Caco-2 (cell line): ENCODE data around the gene MRLN. TPM values are rescaled to one million over a fixed set of nuclear protein-coding genes. Genes with fewer than 3 reads are reported as not detected.

ENCODE experiments used
- BruUV-seq: library from RNA; stranded (reverse); fragments of 400-500 nt; replicated peaks from 2 replicates; lab custom pipeline; 2021; lab: Mats Ljungman, UMichigan
- CTCF ChIA-PET: fragments of 300-600 bp; sonication (Branson Sonifier 250); formaldehyde crosslinking; loops from one replicate; lab custom pipeline; 2022; ENCODE audit warnings: antibody characterized with exemption; lab: Charles Lee
- POLR2A ChIA-PET: fragments of 300-600 bp; sonication (Branson Sonifier 250); formaldehyde crosslinking; loops from one replicate; lab custom pipeline; 2022; ENCODE audit warnings: antibody characterized with exemption; lab: Charles Lee
- DNase-seq, 2 experiments: peaks; one replicate each; pipeline versions ENCODE4 v3.0.0 to v3.0.0-alpha.2; 2020 to 2022
- H3K27me3 ChIP-seq: replicated peaks from 2 replicates; pipeline ENCODE4 v1.6.0; 2011; ENCODE audit warnings: low read length; ENCODE audit not compliant: control insufficient read depth, insufficient read depth
- H3K36me3 ChIP-seq: 2 replicates; pipeline ENCODE4 v1.5.1; 2011; ENCODE audit warnings: low read length; ENCODE audit not compliant: control insufficient read depth, insufficient read depth
- H3K4me1 ChIP-seq: fragments of 250-450 bp; sonication (Bioruptor Pico); 2 replicates; pipeline ENCODE4 v1.5.1; 2020; ENCODE audit warnings: mild to moderate bottlenecking
- H3K4me3 ChIP-seq: 2 replicates; pipeline ENCODE4 v1.5.1; 2011; ENCODE audit warnings: low read depth, mild to moderate bottlenecking, control low read depth, low read length
- H3K9me3 ChIP-seq: fragments of 250-450 bp; sonication (Bioruptor Pico); 2 replicates; pipeline ENCODE4 v1.5.1; 2020; ENCODE audit warnings: mild to moderate bottlenecking, moderate library complexity
- H3K27ac Mint-ChIP-seq: one replicate; pipeline ENCODE4 v1.8.0; 2022; ENCODE audit warnings: mixed read lengths; ENCODE audit not compliant: unreplicated experiment
- H3K27me3 Mint-ChIP-seq: one replicate; pipeline ENCODE4 v1.8.0; 2022; ENCODE audit warnings: mixed read lengths; ENCODE audit not compliant: insufficient read depth, unreplicated experiment
- H3K36me3 Mint-ChIP-seq: one replicate; pipeline ENCODE4 v1.8.0; 2022; ENCODE audit warnings: mild to moderate bottlenecking, mixed read lengths; ENCODE audit not compliant: insufficient read depth, unreplicated experiment
- H3K4me1 Mint-ChIP-seq: one replicate; pipeline ENCODE4 v1.8.0; 2022; ENCODE audit warnings: low read depth, mixed read lengths; ENCODE audit not compliant: unreplicated experiment
- H3K4me3 Mint-ChIP-seq: one replicate; pipeline ENCODE4 v1.8.0; 2022; ENCODE audit warnings: mild to moderate bottlenecking, moderate library complexity, mixed read lengths; ENCODE audit not compliant: unreplicated experiment
- H3K9me3 Mint-ChIP-seq: one replicate; pipeline ENCODE4 v1.8.0; 2022; ENCODE audit warnings: mixed read lengths; ENCODE audit not compliant: unreplicated experiment
- intact Hi-C: fragments of 100-400 bp; cut with micrococcal nuclease; formaldehyde crosslinking; loops from one replicate; pipeline ENCODE4 v1.10.0; 2022; ENCODE audit not compliant: unreplicated experiment
- total RNA-seq: library from RNA; stranded (reverse); gene quantifications from 2 replicates; pipeline ENCODE4 v1.2.3, GENCODE V29; 2022
- TF ChIP-seq, protein P1 (sequence below), 2 experiments: fragments of 200-600 bp in 1 of 2; IDR thresholded peaks; 1 replicate in 1 of 2; 2 replicates in 1 of 2; pipeline versions ENCODE4 v1.5.1 to v1.8.0; 2011 to 2022; ENCODE audit warnings: antibody characterized with exemption in 1 of 2, control low read depth in 1 of 2, inconsistent platforms in 1 of 2, low read depth in 1 of 2, low read length in 1 of 2, mild to moderate bottlenecking in 1 of 2, moderate library complexity in 1 of 2; ENCODE audit not compliant: insufficient read depth in 1 of 2, severe bottlenecking in 1 of 2, unreplicated experiment in 1 of 2

The MRLN gene
- total RNA-seq, 1 experiment from 2014 or later: 0.98 TPM

DNA sequence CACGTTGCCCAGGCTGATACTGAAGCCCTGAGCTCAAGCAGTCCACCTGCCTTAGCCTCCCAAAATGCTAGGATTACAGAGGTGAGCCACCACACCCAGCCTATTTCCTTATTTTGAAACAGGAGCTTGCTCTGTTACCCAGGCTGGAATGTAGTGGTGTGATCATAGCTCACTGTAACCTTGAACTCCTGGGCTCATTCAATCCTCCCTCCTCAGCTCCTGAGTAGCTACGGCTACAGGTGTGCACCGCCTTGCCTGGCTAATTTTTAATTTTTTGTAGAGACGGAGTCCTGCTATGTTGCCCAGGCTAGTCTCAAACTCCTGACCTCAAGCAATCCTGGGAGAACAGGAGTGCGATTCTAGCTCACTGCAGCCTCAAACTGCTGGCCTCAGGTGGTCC is 11.7 kb downstream of the MRLN start:
- BruUV-seq: no TSS peak

DNA sequence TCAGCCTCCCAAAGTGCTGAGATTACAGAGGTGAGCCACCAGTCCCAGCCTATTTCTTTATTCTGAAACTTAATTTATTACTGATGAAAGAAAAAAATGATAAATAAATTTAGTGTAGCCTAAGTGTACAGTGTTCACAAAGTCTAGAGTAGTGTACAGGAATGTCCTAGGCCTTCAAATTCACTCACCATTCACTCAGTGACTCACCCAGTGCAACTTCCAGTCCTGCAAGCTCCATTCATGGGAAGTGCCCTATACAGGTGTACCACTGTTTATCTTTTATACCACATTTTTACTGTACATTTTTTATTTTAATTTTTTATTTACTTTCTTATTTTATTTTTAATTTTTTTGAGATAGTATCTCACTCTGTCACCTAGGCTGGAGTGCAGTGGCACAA is 12.2 kb downstream of the MRLN start:
- ChIA-PET CTCF (no interaction called here), POLR2A (no interaction called here)
- H3K9me3 ChIP-seq: peaks cover 7% of the 10 kb centered on the region
- no peak for DNase-seq
- H3K36me3 ChIP-seq: no peaks in the 10 kb centered on the region
- TF ChIP-seq, protein P1, sequence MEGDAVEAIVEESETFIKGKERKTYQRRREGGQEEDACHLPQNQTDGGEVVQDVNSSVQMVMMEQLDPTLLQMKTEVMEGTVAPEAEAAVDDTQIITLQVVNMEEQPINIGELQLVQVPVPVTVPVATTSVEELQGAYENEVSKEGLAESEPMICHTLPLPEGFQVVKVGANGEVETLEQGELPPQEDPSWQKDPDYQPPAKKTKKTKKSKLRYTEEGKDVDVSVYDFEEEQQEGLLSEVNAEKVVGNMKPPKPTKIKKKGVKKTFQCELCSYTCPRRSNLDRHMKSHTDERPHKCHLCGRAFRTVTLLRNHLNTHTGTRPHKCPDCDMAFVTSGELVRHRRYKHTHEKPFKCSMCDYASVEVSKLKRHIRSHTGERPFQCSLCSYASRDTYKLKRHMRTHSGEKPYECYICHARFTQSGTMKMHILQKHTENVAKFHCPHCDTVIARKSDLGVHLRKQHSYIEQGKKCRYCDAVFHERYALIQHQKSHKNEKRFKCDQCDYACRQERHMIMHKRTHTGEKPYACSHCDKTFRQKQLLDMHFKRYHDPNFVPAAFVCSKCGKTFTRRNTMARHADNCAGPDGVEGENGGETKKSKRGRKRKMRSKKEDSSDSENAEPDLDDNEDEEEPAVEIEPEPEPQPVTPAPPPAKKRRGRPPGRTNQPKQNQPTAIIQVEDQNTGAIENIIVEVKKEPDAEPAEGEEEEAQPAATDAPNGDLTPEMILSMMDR (IDR thresholded peaks at IDR 0.05; ENCODE audit: insufficient read depth in 1 of 2, low read depth in 1 of 2, low read length in 1 of 2, severe bottlenecking in 1 of 2, unreplicated experiment in 1 of 2): no peak
- Mint-ChIP-seq H3K4me1 (no peaks in the 10 kb centered on the region), H3K9me3 (no peaks in the 10 kb centered on the region), H3K36me3 (no peaks in the 10 kb centered on the region), H3K4me3 (no peak overlapping the region), H3K27me3 (peaks cover 5% of the 10 kb centered on the region), H3K27ac (no peak overlapping the region)
- no peaks in the 10 kb centered on the region for H3K4me1 ChIP-seq
- intact Hi-C loops: no loop called here
- H3K4me3 ChIP-seq: no peak overlapping the region
- no TSS peak for BruUV-seq
- H3K27me3 ChIP-seq: no peaks in the 10 kb centered on the region

More for the DNA sequence above, 11.7 kb downstream of the MRLN start:
- peaks cover 7% of the 10 kb centered on the region for H3K9me3 ChIP-seq
- H3K4me3 ChIP-seq: no peak overlapping the region
- POLR2A ChIA-PET: no interaction called here
- Mint-ChIP-seq H3K9me3 (no peaks in the 10 kb centered on the region), H3K27me3 (peaks cover 5% of the 10 kb centered on the region), H3K27ac (no peak overlapping the region), H3K4me3 (no peak overlapping the region), H3K4me1 (no peaks in the 10 kb centered on the region), H3K36me3 (no peaks in the 10 kb centered on the region)
- DNase-seq: no peak
- H3K27me3 ChIP-seq: no peaks in the 10 kb centered on the region
- H3K4me1 ChIP-seq: no peaks in the 10 kb centered on the region
- CTCF ChIA-PET: no interaction called here
- TF ChIP-seq, protein P1 (IDR thresholded peaks at IDR 0.05; ENCODE audit: insufficient read depth in 1 of 2, low read depth in 1 of 2, low read length in 1 of 2, severe bottlenecking in 1 of 2, unreplicated experiment in 1 of 2): no peak
- intact Hi-C loops: no loop called here
- no peaks in the 10 kb centered on the region for H3K36me3 ChIP-seq

DNA sequence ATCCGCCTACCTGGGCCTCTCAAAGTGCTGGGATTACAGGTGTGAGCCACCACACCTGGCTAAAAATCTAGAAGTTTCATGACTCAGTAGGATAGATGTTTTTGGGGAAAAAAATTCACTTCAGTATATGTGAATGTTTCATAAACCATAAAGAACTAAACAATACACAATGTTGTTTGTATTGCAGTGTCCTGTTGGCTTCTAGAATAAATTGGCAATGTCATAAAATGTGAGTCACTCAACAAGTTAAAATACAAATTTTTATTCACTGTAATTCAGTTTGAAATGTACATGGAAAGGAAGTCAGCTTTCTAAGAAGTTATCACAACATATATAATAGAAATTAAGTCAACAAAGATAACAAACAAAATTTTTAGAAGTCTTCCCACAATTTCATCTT is 16.5 kb downstream of the MRLN start:
- Mint-ChIP-seq H3K4me1 (no peaks in the 10 kb centered on the region), H3K36me3 (no peaks in the 10 kb centered on the region), H3K27ac (no peak overlapping the region), H3K27me3 (peaks cover 13% of the 10 kb centered on the region), H3K4me3 (no peak overlapping the region), H3K9me3 (no peaks in the 10 kb centered on the region)
- ChIA-PET CTCF (no interaction called here), POLR2A (no interaction called here)
- Histone ChIP-seq H3K9me3 (peaks cover 5% of the 10 kb centered on the region; the same call in 1 of the 2 replicates), H3K4me1 (peaks cover 4% of the 10 kb centered on the region; the same call in 1 of the 2 replicates), H3K36me3 (no peaks in the 10 kb centered on the region), H3K4me3 (no peak overlapping the region), H3K27me3 (no peaks in the 10 kb centered on the region)
- TF ChIP-seq, protein P1 (IDR thresholded peaks at IDR 0.05; ENCODE audit: insufficient read depth in 1 of 2, low read depth in 1 of 2, low read length in 1 of 2, severe bottlenecking in 1 of 2, unreplicated experiment in 1 of 2): no peak
- no peak for DNase-seq
- no TSS peak for BruUV-seq
- intact Hi-C loops: no loop called here
